ENCODE results near the gene AOAH.
"Not testable (repeated sequence)": the region's sequence is repeated elsewhere in the genome, so short reads cannot be mapped to it uniquely, and the experiment has no call there.

AOAH gene

DNA sequence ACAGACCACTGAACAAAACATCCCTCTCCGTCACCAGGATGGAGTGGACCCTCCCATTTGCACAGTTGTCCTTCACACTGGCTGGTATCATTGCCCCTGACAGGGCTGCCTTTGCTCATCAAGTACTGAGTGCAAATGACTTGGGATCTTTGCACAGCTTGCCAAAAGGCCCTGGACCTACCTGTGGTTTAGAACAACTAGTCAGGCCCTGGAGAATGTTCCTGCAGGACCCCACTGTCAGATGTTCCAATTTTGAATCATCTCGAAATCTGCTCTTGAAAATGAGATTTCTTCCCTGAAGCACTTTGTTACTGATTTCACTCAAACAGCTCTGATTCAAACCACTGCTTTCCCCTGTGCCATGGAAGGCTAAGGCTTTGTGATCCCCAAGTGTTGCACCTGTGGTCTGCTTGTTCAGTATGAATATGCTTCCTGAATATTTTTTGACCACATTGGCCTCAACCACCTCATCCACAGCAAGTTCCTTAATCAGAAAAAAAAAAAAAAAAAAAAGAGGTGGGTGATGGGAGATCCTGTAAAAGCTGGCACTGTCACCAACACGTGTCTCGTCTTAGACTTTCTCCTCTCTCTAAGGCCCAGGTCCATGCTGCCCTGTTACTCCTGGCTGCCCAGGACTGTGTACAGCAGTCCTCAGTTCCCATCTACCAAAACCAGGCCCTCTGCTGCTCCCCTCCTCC, 2.7 kb upstream of the AOAH start:
- no peak overlapping the region for H3K27ac Mint-ChIP-seq
- H3K9me3 Mint-ChIP-seq: peaks cover 4% of the 10 kb centered on the region
- no peak for ATAC-seq (ENCODE audit: low read depth)
- H3K4me1 Mint-ChIP-seq: peaks cover 18% of the 10 kb centered on the region
- no peak overlapping the region for H3K4me3 Mint-ChIP-seq
- peaks cover 3% of the 10 kb centered on the region for H3K36me3 Mint-ChIP-seq
- no peaks in the 10 kb centered on the region for H3K27me3 Mint-ChIP-seq
- no peak for DNase-seq (ENCODE audit: low spot score in 2 of 2)

DNA sequence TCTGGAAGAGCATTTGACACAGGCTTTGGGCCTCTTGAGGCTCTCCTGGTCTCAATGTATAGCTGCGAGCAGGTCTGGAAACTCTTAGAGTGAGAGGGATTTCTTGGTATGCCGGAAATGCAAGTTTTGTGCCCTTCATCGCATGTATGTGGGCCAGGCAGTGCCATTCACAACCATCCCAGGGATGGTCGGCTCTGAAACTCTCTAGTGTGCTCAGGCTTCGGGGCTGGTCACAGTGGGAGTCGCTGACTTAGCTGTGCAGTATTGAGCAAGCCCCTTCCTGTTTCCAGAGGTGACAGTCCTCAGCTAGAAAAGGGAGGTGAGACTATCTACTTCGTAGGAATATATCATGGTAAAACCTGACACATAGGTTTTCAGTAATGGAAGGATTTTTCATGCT, 2.0 kb upstream of the AOAH start:
- Mint-ChIP-seq H3K4me1 (peaks cover 19% of the 10 kb centered on the region), H3K27ac (no peak overlapping the region), H3K9me3 (peaks cover 3% of the 10 kb centered on the region), H3K27me3 (no peaks in the 10 kb centered on the region), H3K4me3 (no peak overlapping the region), H3K36me3 (peaks cover 2% of the 10 kb centered on the region)
- DNase-seq (ENCODE audit: low spot score in 2 of 2) (no peak), ATAC-seq (ENCODE audit: low read depth) (no peak)

DNA sequence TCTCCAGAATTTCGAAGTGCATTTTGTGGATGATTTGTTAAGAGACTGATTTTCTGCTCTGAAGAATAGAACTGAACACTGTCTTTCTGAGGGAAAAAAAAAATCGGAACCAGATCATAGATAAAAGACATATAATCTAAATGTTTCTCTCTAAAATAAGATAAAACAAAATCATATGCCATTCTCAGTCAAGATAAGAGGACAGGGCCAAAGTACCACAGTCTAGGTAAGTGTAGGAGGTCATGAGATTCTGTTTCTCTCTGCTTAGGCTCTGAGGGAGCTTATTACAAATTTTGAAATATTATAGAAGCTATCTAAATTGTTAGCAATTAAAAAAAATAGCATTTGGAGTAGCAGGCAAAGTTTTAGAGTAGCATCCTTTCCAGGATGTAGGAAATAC, 702 bp upstream of the AOAH start:
- no peaks in the 10 kb centered on the region for H3K36me3 Mint-ChIP-seq
- H3K4me1 Mint-ChIP-seq: peaks cover 20% of the 10 kb centered on the region
- no peak overlapping the region for H3K27ac Mint-ChIP-seq

DNA sequence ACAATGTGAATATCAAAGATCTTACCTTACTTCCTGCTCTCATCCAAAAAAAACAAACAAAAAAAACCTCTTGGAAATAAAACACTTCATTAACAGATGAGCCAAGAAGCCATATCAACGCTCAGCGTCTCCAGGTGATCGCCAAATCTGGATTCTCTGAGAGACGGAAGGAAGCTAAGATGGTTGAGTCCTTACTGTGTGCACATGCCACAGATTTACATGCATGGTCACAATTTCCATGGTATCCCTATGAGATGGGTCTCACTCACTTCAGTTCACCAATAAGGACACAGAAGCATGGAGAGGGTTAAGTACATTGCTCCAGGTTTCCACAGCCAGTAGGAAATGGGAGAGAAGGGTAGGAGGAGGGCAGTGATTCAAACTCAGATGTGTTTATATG, 1.0 kb downstream of the AOAH start:
- H3K4me1 Mint-ChIP-seq: peaks cover 20% of the 10 kb centered on the region
- ATAC-seq (ENCODE audit: low read depth) (no peak), DNase-seq (ENCODE audit: low spot score in 2 of 2) (no peak)
- no peaks in the 10 kb centered on the region for H3K36me3 Mint-ChIP-seq
- no peaks in the 10 kb centered on the region for H3K27me3 Mint-ChIP-seq
- H3K4me3 Mint-ChIP-seq: no peak overlapping the region
- no peaks in the 10 kb centered on the region for H3K9me3 Mint-ChIP-seq
- no peak overlapping the region for H3K27ac Mint-ChIP-seq

More for the DNA sequence above, 702 bp upstream of the AOAH start:
- no peak for DNase-seq (ENCODE audit: low spot score in 2 of 2)
- no peak for ATAC-seq (ENCODE audit: low read depth)
- Mint-ChIP-seq H3K9me3 (peaks cover 3% of the 10 kb centered on the region), H3K27me3 (no peaks in the 10 kb centered on the region), H3K4me3 (no peak overlapping the region)

DNA sequence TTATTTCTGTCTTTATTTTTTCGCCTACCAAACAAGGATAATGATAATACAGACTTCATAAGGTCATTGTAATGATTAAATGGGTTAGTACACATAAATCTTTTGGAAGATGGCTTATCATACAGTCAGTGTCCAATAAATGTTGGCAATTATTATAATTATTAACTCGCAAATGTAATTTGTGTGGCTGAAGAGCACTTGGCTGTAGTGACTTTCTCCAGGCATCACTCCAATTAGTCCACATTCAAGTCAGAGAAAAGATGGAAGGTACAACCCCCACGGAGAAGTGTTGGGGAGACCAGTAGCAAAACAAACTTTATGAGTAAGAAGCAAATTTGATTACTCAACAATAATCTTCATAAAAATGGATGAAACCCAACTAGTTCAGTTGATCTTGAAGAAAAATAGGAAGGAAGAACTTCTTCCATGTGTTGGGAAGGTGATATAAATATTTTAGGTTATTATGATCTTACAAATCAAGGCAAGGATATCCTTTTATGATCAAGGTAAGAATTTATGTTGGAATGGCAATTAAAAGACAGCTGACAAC, 5.1 kb downstream of the AOAH start:
- no peak overlapping the region for H3K4me3 Mint-ChIP-seq
- H3K27me3 Mint-ChIP-seq: no peaks in the 10 kb centered on the region
- H3K36me3 Mint-ChIP-seq: peaks cover 2% of the 10 kb centered on the region

DNA sequence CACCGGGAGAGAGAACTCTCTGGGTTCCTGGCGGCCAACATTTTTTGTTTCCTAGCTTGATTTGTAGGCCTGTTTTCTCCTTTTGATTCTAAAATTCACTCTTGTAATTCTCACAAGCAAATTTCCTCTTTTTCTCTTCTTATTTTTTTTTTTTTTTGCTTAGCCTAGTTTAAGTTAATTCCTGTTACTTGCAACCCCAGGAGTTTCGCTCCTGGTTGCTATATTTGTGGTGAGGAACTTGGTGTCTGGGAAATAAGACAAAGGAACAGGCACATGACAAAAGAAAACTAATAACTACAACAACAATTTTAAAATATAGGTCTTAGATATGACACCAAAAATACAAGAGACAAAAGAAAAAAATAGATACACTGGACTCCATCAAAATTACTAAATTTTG, 6.7 kb downstream of the AOAH start:
- Mint-ChIP-seq H3K36me3 (peaks cover 2% of the 10 kb centered on the region), H3K27ac (no peak overlapping the region), H3K9me3 (peaks cover 1% of the 10 kb centered on the region), H3K27me3 (no peaks in the 10 kb centered on the region), H3K4me1 (peaks cover 2% of the 10 kb centered on the region), H3K4me3 (no peak overlapping the region)
- DNase-seq (ENCODE audit: low spot score in 2 of 2) (no peak), ATAC-seq (ENCODE audit: low read depth) (no peak)

More for the DNA sequence above, 5.1 kb downstream of the AOAH start:
- ATAC-seq (ENCODE audit: low read depth) (no peak), DNase-seq (ENCODE audit: low spot score in 2 of 2) (no peak)
- Mint-ChIP-seq H3K9me3 (peaks cover 1% of the 10 kb centered on the region), H3K27ac (no peak overlapping the region), H3K4me1 (peaks cover 10% of the 10 kb centered on the region)

DNA sequence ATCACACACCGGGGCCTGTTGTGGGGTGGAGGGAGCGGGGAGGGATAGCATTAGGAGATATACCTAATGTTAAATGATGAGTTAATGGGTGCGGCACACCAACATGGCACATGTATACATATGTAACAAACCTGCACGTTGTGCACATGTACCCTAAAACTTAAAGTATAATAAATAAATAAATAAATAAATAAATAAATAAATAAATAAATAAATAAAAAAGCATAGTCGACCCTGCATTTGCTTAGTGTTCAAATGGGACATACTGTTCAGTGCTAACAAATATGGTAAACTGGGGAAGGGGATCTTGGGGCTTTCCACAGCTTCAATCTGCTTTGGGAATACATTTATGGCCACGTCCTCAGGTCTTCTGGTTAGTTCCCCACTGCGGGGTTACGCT, 7.5 kb downstream of the AOAH start:
- DNase-seq (ENCODE audit: low spot score in 2 of 2); H3K4me3 Mint-ChIP-seq; H3K27ac Mint-ChIP-seq; H3K9me3 Mint-ChIP-seq; H3K27me3 Mint-ChIP-seq; ATAC-seq (ENCODE audit: low read depth); H3K36me3 Mint-ChIP-seq; H3K4me1 Mint-ChIP-seq: not testable (repeated sequence)

DNA sequence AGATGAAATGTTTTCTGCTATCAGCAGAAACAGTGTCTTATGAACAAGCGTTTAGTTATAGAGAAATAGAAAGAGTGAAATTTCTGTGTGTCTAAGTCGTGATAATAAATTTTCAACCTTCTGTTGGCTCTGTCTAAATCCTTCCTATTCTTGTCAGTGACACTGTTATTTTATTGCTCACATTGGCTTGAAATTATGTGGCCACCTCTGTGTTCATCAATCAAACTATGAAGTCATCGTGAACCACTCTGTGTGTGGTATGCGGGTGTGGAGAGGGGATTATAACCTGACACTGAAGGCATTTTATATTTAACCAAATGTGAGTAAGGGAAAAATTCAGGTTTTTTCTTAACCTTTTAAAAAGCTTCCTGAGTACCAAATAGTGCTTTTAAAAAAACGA, 12.3 kb downstream of the AOAH start:
- Mint-ChIP-seq H3K4me1 (peaks cover 3% of the 10 kb centered on the region), H3K27me3 (no peaks in the 10 kb centered on the region), H3K36me3 (peaks cover 8% of the 10 kb centered on the region), H3K27ac (no peak overlapping the region), H3K4me3 (no peak overlapping the region), H3K9me3 (peaks cover 5% of the 10 kb centered on the region)
- ATAC-seq (ENCODE audit: low read depth) (no peak), DNase-seq (ENCODE audit: low spot score in 2 of 2) (no peak)

DNA sequence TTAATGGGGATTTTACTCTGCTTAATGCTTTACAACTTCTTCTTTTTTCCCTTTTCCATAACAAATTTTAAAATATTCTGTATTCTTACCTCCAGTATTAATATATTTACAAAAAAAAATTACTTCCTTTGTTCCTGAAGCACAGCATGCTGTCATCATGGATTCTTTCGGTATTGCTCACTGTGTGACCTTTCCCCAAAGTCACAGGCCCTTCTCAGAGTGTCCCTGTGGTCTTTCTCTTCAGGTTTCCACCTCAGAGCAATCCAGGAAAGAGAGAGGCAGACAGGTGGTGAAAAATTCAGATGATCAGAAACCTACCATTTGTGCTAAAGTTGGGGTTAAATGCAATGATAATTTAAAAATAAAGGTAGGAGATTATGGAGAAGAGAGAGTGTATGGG, 13.0 kb downstream of the AOAH start:
- H3K4me1 Mint-ChIP-seq: peaks cover 3% of the 10 kb centered on the region
- H3K27me3 Mint-ChIP-seq: no peaks in the 10 kb centered on the region
- peaks cover 5% of the 10 kb centered on the region for H3K9me3 Mint-ChIP-seq
- H3K36me3 Mint-ChIP-seq: peaks cover 7% of the 10 kb centered on the region
- DNase-seq (ENCODE audit: low spot score in 2 of 2) (no peak), ATAC-seq (ENCODE audit: low read depth) (no peak)
- H3K4me3 Mint-ChIP-seq: no peak overlapping the region
- H3K27ac Mint-ChIP-seq: no peak overlapping the region

DNA sequence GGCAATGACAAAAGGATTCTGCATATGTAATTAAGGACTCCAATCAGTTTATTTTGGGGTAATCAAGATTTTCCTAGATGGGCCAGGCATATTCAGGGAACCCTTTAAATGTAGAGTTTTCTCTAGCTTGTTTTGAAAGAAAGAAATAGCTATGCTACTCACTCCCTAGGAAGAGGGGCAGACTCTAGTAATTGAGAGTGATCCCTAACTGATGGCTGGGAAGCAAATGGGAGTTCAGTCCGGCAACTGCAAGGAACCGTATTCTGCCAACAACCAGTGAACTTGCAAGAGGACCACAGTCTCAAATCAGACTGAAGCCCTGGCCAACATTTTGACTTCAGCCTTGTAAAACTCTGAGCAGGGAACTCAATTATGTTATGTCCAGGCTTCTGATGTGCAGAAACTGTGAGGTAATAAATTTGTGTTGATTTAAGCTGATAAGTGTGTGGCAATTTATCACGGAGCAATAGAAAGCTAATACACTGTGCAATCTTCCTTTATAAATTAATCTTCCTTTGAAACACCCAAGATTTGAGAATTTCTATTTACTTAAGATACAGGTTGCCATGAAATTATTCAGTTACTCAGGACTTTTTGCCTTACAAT, 14.0 kb downstream of the AOAH start:
- Mint-ChIP-seq H3K4me3 (no peak overlapping the region), H3K27ac (no peak overlapping the region), H3K27me3 (no peaks in the 10 kb centered on the region), H3K4me1 (peaks cover 3% of the 10 kb centered on the region), H3K9me3 (peaks cover 7% of the 10 kb centered on the region), H3K36me3 (peaks cover 9% of the 10 kb centered on the region)
- ATAC-seq (ENCODE audit: low read depth): no peak
- DNase-seq (ENCODE audit: low spot score in 2 of 2): no peak

DNA sequence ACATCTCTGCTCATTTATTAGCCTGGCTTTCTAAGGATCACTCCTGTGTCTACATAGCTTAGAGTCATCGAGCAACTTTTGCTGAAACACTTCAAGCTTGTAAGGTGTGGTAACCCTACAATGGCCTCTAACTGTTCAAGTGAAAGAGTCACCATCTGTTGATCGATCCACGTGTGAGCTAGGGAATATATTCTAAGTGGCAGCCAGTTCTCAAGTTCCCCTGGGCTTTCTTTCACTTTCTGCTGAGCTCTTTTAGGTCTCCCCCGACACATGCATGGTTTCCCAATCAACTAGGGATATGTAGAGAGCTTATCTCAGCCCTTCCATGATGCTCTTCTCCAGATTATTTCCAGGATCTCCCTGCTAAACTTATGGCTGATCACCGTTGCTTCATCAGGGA, 15.5 kb downstream of the AOAH start:
- peaks cover 13% of the 10 kb centered on the region for H3K36me3 Mint-ChIP-seq
- peaks cover 3% of the 10 kb centered on the region for H3K27me3 Mint-ChIP-seq
- peaks cover 3% of the 10 kb centered on the region for H3K4me1 Mint-ChIP-seq
- H3K27ac Mint-ChIP-seq: no peak overlapping the region
- no peak for ATAC-seq (ENCODE audit: low read depth)
- no peak for DNase-seq (ENCODE audit: low spot score in 2 of 2)
- H3K9me3 Mint-ChIP-seq: peaks cover 7% of the 10 kb centered on the region
- no peak overlapping the region for H3K4me3 Mint-ChIP-seq

DNA sequence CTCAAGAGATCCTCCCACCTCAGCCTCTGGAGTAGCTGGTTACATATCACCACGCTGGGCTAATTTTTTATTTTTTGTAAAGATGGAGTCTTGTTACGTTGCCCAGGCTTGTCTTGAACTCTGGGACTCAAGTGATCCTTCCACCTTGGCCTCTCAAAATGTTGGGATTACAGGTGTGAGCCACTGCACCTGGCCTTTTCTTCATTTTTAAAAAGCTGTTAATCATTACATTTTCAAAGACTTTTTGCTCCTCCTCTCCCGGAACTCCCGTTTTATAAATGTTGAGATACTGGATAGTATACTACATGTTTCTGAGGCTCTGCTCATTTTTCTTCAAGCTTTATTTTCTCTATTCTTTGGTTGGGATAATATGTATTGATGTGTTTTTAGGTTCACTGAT, 16.4 kb downstream of the AOAH start:
- DNase-seq (ENCODE audit: low spot score in 2 of 2): no peak
- H3K4me3 Mint-ChIP-seq: no peak overlapping the region
- H3K36me3 Mint-ChIP-seq: peaks cover 13% of the 10 kb centered on the region
- H3K9me3 Mint-ChIP-seq: peaks cover 7% of the 10 kb centered on the region
- H3K27ac Mint-ChIP-seq: no peak overlapping the region
- H3K4me1 Mint-ChIP-seq: peaks cover 3% of the 10 kb centered on the region
- H3K27me3 Mint-ChIP-seq: peaks cover 3% of the 10 kb centered on the region
- no peak for ATAC-seq (ENCODE audit: low read depth)

DNA sequence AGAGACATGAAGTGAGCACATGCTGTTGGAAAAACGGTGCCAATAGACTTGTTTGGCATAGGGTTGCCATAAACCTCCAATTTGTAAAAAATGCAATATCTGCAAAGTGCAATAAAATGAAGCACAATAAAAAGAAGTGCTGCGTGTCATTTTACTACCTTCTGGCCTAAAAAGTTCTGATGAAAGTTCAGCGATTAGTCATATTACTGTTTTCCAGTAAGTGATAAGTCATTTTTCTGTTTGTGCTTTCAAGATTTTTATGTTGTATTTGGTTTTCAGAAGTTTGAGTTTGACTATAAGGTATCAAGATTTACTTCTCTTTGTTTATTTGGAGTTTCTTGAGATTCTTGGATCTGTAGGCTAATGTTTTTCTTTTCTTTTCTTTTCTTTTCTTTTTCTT, 16.8 kb downstream of the AOAH start:
- peaks cover 3% of the 10 kb centered on the region for H3K4me1 Mint-ChIP-seq
- H3K9me3 Mint-ChIP-seq: peaks cover 7% of the 10 kb centered on the region
- peaks cover 3% of the 10 kb centered on the region for H3K27me3 Mint-ChIP-seq
- H3K4me3 Mint-ChIP-seq: no peak overlapping the region
- no peak for ATAC-seq (ENCODE audit: low read depth)
- DNase-seq (ENCODE audit: low spot score in 2 of 2): no peak
- H3K36me3 Mint-ChIP-seq: peaks cover 13% of the 10 kb centered on the region
- H3K27ac Mint-ChIP-seq: no peak overlapping the region

DNA sequence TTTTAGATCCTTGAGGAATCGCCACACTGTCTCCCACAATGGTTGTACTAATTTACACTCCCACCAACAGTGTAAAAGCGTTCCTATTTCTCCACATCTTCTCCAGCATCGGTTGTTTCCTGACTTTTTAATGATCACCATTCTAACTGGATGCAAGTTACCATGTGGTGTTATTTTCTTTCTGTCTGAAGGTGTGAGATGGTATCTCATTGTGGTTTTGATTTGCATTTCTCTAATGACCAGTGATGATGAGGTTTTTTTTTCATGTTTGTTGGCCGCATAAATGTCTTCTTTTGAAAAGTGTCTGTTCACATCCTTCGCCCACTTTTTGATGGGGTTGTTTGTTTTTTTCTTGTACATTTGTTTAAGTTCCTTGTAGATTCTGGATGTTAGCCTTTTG, 20.4 kb downstream of the AOAH start:
- not testable (repeated sequence) for H3K4me3 Mint-ChIP-seq; DNase-seq (ENCODE audit: low spot score in 2 of 2); H3K27ac Mint-ChIP-seq; H3K4me1 Mint-ChIP-seq; ATAC-seq (ENCODE audit: low read depth); H3K36me3 Mint-ChIP-seq; H3K27me3 Mint-ChIP-seq; H3K9me3 Mint-ChIP-seq

DNA sequence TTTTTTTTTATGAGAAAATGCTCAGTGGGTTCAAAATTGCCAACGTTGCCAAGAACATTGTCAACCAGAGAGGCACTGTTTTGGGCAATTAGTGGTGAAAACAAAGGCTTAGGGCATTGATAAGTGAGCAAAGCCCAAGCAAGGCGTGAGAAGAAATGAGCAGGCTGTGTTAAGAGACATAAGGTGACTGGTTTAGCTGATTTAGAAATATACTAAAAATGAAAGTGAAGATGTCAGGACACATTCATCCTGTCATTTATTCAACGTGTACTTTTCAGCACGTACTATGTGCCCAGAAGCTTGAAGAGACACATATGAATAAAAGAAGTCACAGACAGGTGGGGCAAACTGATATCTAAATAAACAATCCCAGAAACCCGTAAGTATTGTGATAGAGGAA, 31.8 kb downstream of the AOAH start:
- H3K4me1 Mint-ChIP-seq: peaks cover 4% of the 10 kb centered on the region
- DNase-seq (ENCODE audit: low spot score in 2 of 2) (no peak), ATAC-seq (ENCODE audit: low read depth) (no peak)
- H3K9me3 Mint-ChIP-seq: no peaks in the 10 kb centered on the region
- H3K4me3 Mint-ChIP-seq: no peak overlapping the region
- H3K27ac Mint-ChIP-seq: peak overlapping the region; percentile 2
- no peaks in the 10 kb centered on the region for H3K36me3 Mint-ChIP-seq
- H3K27me3 Mint-ChIP-seq: no peaks in the 10 kb centered on the region

All from memory B cell (primary cell).